Colonic mucosa (tissue), 4 donors: ENCODE results near the gene HNRNPUL1. TPM values are rescaled to one million over a fixed set of nuclear protein-coding genes. Genes with fewer than 3 reads are reported as not detected.
"Not testable (repeated sequence)": the region's sequence is repeated elsewhere in the genome, so short reads cannot be mapped to it uniquely, and the experiment has no call there.

ENCODE experiments used
- DNase-seq: peaks from one replicate; pipeline ENCODE4 v3.0.0-alpha.2; 2020
- H3K27ac ChIP-seq: fragments of 200-600 bp; one replicate; pipeline ENCODE4 v1.8.0; 2021
- H3K27me3 ChIP-seq: fragments of 200-600 bp; one replicate; pipeline ENCODE4 v1.8.0; 2021
- H3K36me3 ChIP-seq: fragments of 200-600 bp; one replicate; pipeline ENCODE4 v1.8.0; 2021
- H3K4me1 ChIP-seq: fragments of 200-600 bp; one replicate; pipeline ENCODE4 v1.8.0; 2021; ENCODE audit warnings: mild to moderate bottlenecking
- H3K4me3 ChIP-seq: fragments of 200-600 bp; one replicate; pipeline ENCODE4 v1.8.0; 2021
- H3K9ac ChIP-seq, 2 donors: one replicate each; pipeline ENCODE4 v1.7.0; 2013; ENCODE audit warnings: control low read depth in 2 of 2, low read depth in 2 of 2, low read length in 2 of 2
- H3K9me3 ChIP-seq: fragments of 200-600 bp; one replicate; pipeline ENCODE4 v1.8.0; 2021
- intact Hi-C: fragments of 100-400 bp; cut with DNase I; formaldehyde crosslinking; loops from one replicate; pipeline ENCODE4 v1.14.1; 2022
- total RNA-seq, 2 donors: library from RNA; stranded (reverse); fragmentation: NEBNext Ultra II Directional in 1 of 2; extraction: Animal tissue kit (Norgen Biotek cat#: 25700) in 1 of 2; gene quantifications; one replicate each; pipeline ENCODE4 v1.2.1, GENCODE V29; 2021
- TF ChIP-seq, protein P1 (sequence below): fragments of 200-600 bp; IDR thresholded peaks from one replicate; pipeline ENCODE4 v1.8.0; 2022; ENCODE audit warnings: antibody characterized with exemption, mild to moderate bottlenecking
- donor health status: healthy.
- donor health status: DM: no; HTN: no; CAD: no.
- donor health status: DM: no; HTN: no; CAD: no.

Gene HNRNPUL1
- total RNA-seq, 2 donors from 2014 or later, result 179 to 233 TPM

DNA sequence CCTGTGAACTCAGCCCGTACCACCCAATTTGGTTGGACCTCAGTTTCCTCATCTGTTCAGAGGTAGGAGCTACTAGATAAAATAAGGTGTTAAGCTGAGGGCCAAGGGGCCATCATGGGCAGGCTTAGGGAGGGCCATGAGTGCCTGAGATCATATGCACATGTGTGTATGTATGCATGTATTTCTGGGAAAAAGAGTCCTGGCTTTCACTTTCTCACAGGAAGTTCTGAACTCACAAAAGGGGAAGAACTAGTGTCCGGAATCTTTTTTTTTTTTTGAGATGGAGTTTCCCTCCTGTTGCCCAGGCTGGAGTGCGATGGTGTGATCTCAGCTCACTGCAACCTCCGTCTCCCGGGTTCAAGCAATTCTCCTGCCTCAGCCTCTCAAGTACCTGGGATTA is 70.6 kb downstream of the HNRNPUL1 start:
- Histone ChIP-seq H3K27ac (no peak overlapping the region), H3K27me3 (no peaks in the 10 kb centered on the region), H3K9ac (no peak overlapping the region), H3K9me3 (no peaks in the 10 kb centered on the region), H3K4me1 (no peaks in the 10 kb centered on the region), H3K36me3 (no peaks in the 10 kb centered on the region), H3K4me3 (no peak overlapping the region)
- intact Hi-C loops, result no loop called here
- TF ChIP-seq, protein P1, sequence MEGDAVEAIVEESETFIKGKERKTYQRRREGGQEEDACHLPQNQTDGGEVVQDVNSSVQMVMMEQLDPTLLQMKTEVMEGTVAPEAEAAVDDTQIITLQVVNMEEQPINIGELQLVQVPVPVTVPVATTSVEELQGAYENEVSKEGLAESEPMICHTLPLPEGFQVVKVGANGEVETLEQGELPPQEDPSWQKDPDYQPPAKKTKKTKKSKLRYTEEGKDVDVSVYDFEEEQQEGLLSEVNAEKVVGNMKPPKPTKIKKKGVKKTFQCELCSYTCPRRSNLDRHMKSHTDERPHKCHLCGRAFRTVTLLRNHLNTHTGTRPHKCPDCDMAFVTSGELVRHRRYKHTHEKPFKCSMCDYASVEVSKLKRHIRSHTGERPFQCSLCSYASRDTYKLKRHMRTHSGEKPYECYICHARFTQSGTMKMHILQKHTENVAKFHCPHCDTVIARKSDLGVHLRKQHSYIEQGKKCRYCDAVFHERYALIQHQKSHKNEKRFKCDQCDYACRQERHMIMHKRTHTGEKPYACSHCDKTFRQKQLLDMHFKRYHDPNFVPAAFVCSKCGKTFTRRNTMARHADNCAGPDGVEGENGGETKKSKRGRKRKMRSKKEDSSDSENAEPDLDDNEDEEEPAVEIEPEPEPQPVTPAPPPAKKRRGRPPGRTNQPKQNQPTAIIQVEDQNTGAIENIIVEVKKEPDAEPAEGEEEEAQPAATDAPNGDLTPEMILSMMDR, result no peak
- DNase-seq, result no peak

DNA sequence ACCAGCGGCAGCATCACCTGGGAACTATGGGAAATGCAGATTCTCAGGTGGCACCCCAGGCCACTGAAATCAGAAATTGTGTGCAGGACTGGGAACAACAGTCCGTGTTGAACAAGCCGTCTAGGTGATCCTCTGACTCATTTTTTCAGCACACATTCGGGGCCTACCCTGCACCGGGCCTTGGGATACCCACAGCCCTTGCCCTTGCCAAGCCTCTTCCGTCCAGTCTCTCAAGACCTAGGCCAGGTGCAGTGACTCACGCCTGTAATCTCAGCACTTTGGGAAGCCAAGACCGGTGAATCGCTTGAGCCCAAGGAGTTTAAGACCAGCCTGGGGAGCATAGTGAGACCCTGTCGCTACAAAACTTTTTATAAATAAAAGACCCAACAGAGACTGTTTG is 71.3 kb downstream of the HNRNPUL1 start:
- Histone ChIP-seq H3K4me1 (no peaks in the 10 kb centered on the region), H3K27ac (no peak overlapping the region), H3K4me3 (no peak overlapping the region), H3K9me3 (no peaks in the 10 kb centered on the region), H3K27me3 (no peaks in the 10 kb centered on the region), H3K36me3 (no peaks in the 10 kb centered on the region), H3K9ac (no peak overlapping the region)
- TF ChIP-seq, protein P1, result no peak
- intact Hi-C loops, result no loop called here
- DNase-seq, result no peak

DNA sequence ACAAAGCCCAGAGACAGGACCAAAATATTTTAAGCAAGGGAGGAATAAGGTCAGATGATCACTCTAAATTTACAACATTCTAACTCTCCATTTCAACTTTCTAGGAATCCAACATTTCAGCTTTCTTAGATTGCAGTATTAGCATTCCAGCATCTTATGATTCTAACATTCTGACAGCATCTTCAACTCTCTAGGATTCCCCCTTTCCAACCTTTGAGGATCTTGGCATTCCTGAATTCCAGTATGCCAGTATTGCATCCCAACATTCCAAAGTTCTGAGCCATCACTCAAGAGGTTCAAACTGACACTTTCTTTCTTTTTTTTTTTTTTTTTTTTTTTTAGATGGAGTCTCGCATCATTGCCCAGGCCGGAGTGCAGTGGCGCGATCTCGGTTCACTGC is 75.8 kb downstream of the HNRNPUL1 start:
- Histone ChIP-seq H3K27me3 (no peaks in the 10 kb centered on the region), H3K36me3 (no peaks in the 10 kb centered on the region), H3K4me3 (no peak overlapping the region), H3K4me1 (no peaks in the 10 kb centered on the region), H3K9ac (no peak overlapping the region), H3K27ac (no peak overlapping the region), H3K9me3 (no peaks in the 10 kb centered on the region)
- intact Hi-C loops, result loop anchor here (10.0 kb wide), 2 partner anchors 105 to 225 kb away; partner anchors contain the start of gene ERICH4
- no peak for DNase-seq
- TF ChIP-seq, protein P1, result no peak

DNA sequence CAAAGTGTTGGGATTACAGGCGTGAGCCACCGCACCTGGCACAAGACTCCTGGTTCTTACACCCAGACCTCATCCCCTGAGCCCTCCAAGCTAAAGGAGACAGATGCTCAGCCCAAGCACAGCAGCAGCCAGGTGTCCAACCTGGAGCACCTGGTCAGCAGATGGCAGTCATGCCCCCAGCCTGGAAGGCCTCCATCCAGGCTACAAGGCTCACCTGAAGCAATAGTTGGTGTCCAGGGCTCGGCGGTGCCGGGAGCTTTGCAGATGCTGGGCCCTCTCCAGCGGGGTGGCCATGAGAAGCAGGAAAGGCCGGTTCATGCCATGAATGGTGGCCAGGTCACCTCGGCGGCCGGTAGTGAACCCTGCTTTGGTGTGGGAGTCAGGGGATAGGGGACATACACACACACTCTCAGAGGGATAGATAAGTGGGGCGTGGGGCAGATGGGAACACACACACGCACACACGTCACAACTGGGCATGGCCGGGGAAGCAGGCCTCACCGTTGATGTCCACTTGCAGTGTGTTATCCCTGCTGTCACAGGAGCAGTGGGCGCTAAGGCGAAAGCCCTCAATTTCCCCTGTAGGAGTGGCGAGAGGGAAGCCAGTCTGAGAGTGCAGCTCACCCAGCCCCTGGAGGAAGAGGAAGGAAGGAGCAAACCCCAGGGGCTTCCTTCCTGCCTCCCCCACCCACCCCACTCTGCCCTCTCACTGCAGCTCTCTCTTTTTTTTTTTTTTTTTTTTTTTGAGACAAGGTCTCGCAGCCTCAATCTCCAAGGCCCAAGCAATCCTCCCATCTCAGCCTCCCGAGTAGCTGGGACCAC is 77.7 kb downstream of the HNRNPUL1 start:
- intact Hi-C loops, result loop anchor here (10.0 kb wide), 2 partner anchors 103 to 223 kb away; partner anchors contain the start of gene ERICH4
- Histone ChIP-seq H3K9me3 (no peaks in the 10 kb centered on the region), H3K9ac (no peak overlapping the region), H3K27me3 (no peaks in the 10 kb centered on the region), H3K36me3 (no peaks in the 10 kb centered on the region), H3K4me3 (no peak overlapping the region), H3K4me1 (no peaks in the 10 kb centered on the region), H3K27ac (no peak overlapping the region)
- DNase-seq, result peak; percentile 32
- TF ChIP-seq, protein P1, result peak; percentile 21

DNA sequence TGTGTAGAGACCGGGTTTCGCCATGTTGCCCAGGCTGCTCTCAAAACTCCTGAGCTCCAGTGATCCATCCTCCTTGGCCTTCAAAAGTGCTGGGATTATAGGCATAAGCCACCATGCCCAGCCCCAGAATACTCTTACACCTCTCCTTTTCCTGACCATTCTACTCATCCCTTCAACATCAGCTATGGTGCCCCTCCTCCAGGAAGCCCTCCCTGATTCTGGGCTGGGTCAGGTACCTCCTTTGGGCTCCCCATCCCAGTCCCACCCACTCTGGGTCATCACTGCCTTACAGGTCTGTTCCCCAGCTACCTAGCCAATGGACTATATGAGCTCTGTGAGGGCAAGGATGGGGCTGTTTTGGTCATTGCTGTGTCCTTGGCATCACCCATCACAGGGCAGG is 80.0 kb downstream of the HNRNPUL1 start:
- Histone ChIP-seq H3K36me3 (no peaks in the 10 kb centered on the region), H3K27ac (no peak overlapping the region), H3K4me1 (no peaks in the 10 kb centered on the region), H3K9ac (no peak overlapping the region), H3K4me3 (no peak overlapping the region), H3K9me3 (no peaks in the 10 kb centered on the region), H3K27me3 (no peaks in the 10 kb centered on the region)
- intact Hi-C loops, result loop anchor here (10.0 kb wide), 2 partner anchors 101 to 221 kb away; partner anchors contain the start of gene ERICH4
- no peak for DNase-seq
- TF ChIP-seq, protein P1, result no peak

DNA sequence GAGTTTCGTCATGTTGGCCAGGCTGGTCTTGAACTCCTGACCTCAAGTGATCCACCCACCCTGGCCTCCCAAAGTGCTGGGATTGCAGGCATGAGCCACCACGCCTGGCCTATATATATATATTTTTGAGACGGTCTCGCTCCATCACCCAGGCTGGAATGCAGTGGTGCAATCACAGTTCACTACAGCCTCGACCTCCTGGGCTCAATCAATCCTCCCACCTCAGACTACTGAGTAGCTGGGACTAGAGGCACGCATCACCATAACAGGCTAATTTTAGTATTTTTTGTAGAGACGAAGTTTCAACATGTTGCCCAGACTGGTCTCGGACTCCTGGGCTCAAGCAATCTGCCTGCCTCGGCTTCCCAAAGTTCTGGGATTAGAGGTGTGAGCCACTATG is 82.7 kb downstream of the HNRNPUL1 start:
- DNase-seq, H3K4me1 ChIP-seq, H3K36me3 ChIP-seq, H3K27me3 ChIP-seq, H3K4me3 ChIP-seq, H3K9ac ChIP-seq, H3K9me3 ChIP-seq, H3K27ac ChIP-seq: not testable (repeated sequence)
- intact Hi-C loops, result loop anchor here (10.0 kb wide), 2 partner anchors 98 to 218 kb away; partner anchors contain the start of gene ERICH4
